ENCODE data around the gene PSMC3IP. TPM values are rescaled to one million over a fixed set of nuclear protein-coding genes. Genes with fewer than 3 reads are reported as not detected.

The PSMC3IP gene
- total RNA-seq, 1 experiment from 2014 or later = 25.2 TPM

DNA sequence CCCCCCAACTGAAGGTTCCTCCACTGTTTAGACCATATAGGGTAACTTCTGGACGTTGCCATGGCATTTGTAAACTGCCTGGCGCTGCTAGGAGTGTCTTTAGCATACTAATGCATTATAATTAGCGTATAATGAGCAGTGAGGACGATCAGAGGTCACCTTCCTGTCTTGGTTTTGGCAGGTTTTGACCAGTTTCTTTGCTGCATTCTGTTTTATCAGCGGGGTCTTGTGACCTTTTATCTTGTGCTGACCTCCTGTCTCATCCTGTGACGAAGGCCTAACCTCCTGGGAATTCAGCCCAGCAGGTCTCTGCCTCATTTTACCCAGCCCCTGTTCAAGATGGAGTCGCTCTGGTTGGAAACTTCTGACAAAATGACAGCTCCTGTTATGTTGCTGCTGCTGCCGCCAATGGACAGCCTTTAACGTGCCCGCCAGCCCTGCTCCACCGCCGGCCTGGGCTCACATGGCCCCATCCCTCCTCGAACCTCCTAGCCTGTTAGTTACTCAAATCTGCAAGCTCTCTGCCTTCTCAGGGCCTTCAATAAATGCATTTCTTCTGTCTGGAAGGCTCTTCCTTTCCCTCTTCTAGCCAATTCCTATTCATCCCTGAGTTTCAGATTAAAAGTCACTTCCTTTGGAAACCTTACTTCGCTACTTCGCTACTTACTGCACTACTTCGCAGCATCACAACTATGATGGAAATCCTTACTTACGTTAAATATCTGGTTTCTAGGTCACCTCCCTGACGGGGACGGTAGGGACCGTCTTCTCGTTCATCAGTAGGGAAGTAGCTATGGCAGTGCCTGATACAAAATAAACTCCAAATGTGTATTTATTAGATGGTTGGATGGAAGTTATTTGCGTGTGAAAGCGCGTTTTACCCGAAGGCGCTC lies 42.1 kb downstream of the PSMC3IP start:
- Mint-ChIP-seq H3K36me3 (ENCODE audit: insufficient read depth, unreplicated experiment) (peaks cover 14% of the 10 kb centered on the region), H3K27me3 (ENCODE audit: insufficient read depth, unreplicated experiment) (no peaks in the 10 kb centered on the region), H3K9me3 (ENCODE audit: unreplicated experiment) (no peaks in the 10 kb centered on the region), H3K27ac (ENCODE audit: unreplicated experiment) (peak overlapping the region; percentile 24), H3K4me3 (ENCODE audit: unreplicated experiment) (peak overlapping the region; percentile 72), H3K4me1 (ENCODE audit: low read depth, unreplicated experiment) (peaks cover 34% of the 10 kb centered on the region)
- intact Hi-C loops (cut with micrococcal nuclease; ENCODE audit: unreplicated experiment) = no loop called here
- ChIA-PET POLR2A (interaction anchor here (0.5 to 2.0 kb wide), 7 partner anchors 17 to 147 kb away, joined by 3 to 23 read pairs (median 4); partner anchors contain the start of genes CAVIN1, COASY, HSD17B1 and PSMC3IP), CTCF (interaction anchor here (0.6 to 1.5 kb wide), 5 partner anchors 8 to 443 kb away, joined by 3 to 12 read pairs (median 6); partner anchors contain the start of gene PSMC3IP)
- Histone ChIP-seq H3K4me3 (ENCODE audit: low read depth, low read length) (peak overlapping the region; percentile 50), H3K27me3 (replicated peaks; ENCODE audit: control insufficient read depth, insufficient read depth, low read length) (no peaks in the 10 kb centered on the region), H3K36me3 (ENCODE audit: control insufficient read depth, insufficient read depth, low read length) (no peaks in the 10 kb centered on the region), H3K4me1 (peaks cover 28% of the 10 kb centered on the region), H3K9me3 (no peaks in the 10 kb centered on the region)
- TSS peak; percentile 96 for BruUV-seq (replicated peaks)
- no peak for TF ChIP-seq CTCF (IDR thresholded peaks at IDR 0.05; ENCODE audit: insufficient read depth in 1 of 2, low read depth in 1 of 2, low read length in 1 of 2, severe bottlenecking in 1 of 2, unreplicated experiment in 1 of 2)
- no peak for DNase-seq

- ChIA-PET CTCF (interaction anchor here (0.6 to 0.8 kb wide), 2 partner anchors 143 to 232 kb away, joined by 4 to 5 read pairs; no protein-coding TSS in a partner anchor), POLR2A (interaction anchor here (0.6 to 1.6 kb wide), 7 partner anchors 9 to 143 kb away, joined by 3 to 6 read pairs (median 4); partner anchors contain the start of genes CAVIN1 and STAT3)
- TF ChIP-seq CTCF (IDR thresholded peaks at IDR 0.05; ENCODE audit: insufficient read depth in 1 of 2, low read depth in 1 of 2, low read length in 1 of 2, severe bottlenecking in 1 of 2, unreplicated experiment in 1 of 2) = peak; percentile 40 to 64
- Mint-ChIP-seq H3K36me3 (ENCODE audit: insufficient read depth, unreplicated experiment) (peaks cover 12% of the 10 kb centered on the region), H3K4me1 (ENCODE audit: low read depth, unreplicated experiment) (peaks cover 43% of the 10 kb centered on the region), H3K27ac (ENCODE audit: unreplicated experiment) (peak overlapping the region; percentile 93), H3K4me3 (ENCODE audit: unreplicated experiment) (peak overlapping the region; percentile 92), H3K27me3 (ENCODE audit: insufficient read depth, unreplicated experiment) (no peaks in the 10 kb centered on the region), H3K9me3 (ENCODE audit: unreplicated experiment) (no peaks in the 10 kb centered on the region)
- Histone ChIP-seq H3K4me1 (peaks cover 40% of the 10 kb centered on the region), H3K4me3 (ENCODE audit: low read depth, low read length) (peak overlapping the region; percentile 58), H3K9me3 (no peaks in the 10 kb centered on the region), H3K27me3 (replicated peaks; ENCODE audit: control insufficient read depth, insufficient read depth, low read length) (no peaks in the 10 kb centered on the region), H3K36me3 (ENCODE audit: control insufficient read depth, insufficient read depth, low read length) (no peaks in the 10 kb centered on the region)
- DNase-seq = peak; percentile 90 to 91
- intact Hi-C loops (cut with micrococcal nuclease; ENCODE audit: unreplicated experiment) = loop anchor here (2.0 to 5.0 kb wide), 2 partner anchors 46 to 73 kb away; partner anchors contain the start of genes ATP6V0A1 and PSMC3IP
- no TSS peak for BruUV-seq (replicated peaks)
Observed at GRCh38 chr17:42531455-42532354, 45.8 kb downstream of the PSMC3IP start.
